ENCODE measurements around the gene PRKAG2. TPM values are rescaled to one million over a fixed set of nuclear protein-coding genes. Genes with fewer than 3 reads are reported as not detected.
A peak's percentile ranks its signal among the peaks of the same experiment; 100 is the strongest.

PRKAG2 gene
- polyA plus RNA-seq, 3 donors, result 29.2 to 59.8 (median 30.9) TPM

- no peaks in the 10 kb centered on the region for H3K79me2 ChIP-seq (ENCODE audit: insufficient read depth, low read length)
- DNase-seq, result no peak
- H3K27me3 Mint-ChIP-seq (ENCODE audit: low read depth in 3 of 3), result peaks cover 15 to 21% (median 20%) of the 10 kb centered on the region in 3 donors
- no peak overlapping the region for H3K27ac ChIP-seq (ENCODE audit: low read depth in 1 of 2, low read length in 2 of 2)
- peaks cover 4% of the 10 kb centered on the region for H4K20me1 ChIP-seq (ENCODE audit: insufficient read depth, low read length)
- H3K36me3 Mint-ChIP-seq, result peaks cover 12 to 19% of the 10 kb centered on the region in 2 donors
- H3K4me1 ChIP-seq (ENCODE audit: control insufficient read depth in 1 of 2, insufficient read depth in 2 of 2, low read length in 2 of 2), result no peaks in the 10 kb centered on the region
- no peak for TF ChIP-seq CTCF (IDR thresholded peaks at IDR 0.05)
- no peaks in the 10 kb centered on the region for H3K4me1 Mint-ChIP-seq
- H3K9me3 ChIP-seq (replicated peaks in 1 of 2; ENCODE audit: control insufficient read depth in 1 of 2, insufficient read depth in 1 of 2, low read length in 2 of 2), result no peaks in the 10 kb centered on the region
- no peak overlapping the region for H2AFZ ChIP-seq (ENCODE audit: insufficient read depth, low read depth, low read length, poor library complexity, severe bottlenecking)
- H3K27ac Mint-ChIP-seq, result peak overlapping the region in 2 of 7 donors; percentile 47 to 58
- peaks cover 6 to 15% of the 10 kb centered on the region in 2 donors for H3K36me3 ChIP-seq (replicated peaks in 1 of 2; ENCODE audit: control insufficient read depth in 1 of 2, insufficient read depth in 2 of 2, low read length in 2 of 2)
- no CpG with 5 or more reads among the region's 7 CpGs for WGBS (ENCODE audit: insufficient coverage)
- no peak overlapping the region for H3K9ac ChIP-seq (ENCODE audit: insufficient read depth, low read length, poor library complexity, severe bottlenecking)
- no peak overlapping the region for H3K4me3 ChIP-seq (replicated peaks in 1 of 3; ENCODE audit: low read depth in 2 of 3, low read length in 3 of 3)
- no peak overlapping the region for H3K4me3 Mint-ChIP-seq
- peaks cover 0 to 6% (median 4%) of the 10 kb centered on the region in 7 donors for H3K9me3 Mint-ChIP-seq
- intact Hi-C loops (cut with micrococcal nuclease), result no loop called here
- peaks cover 0 to 6% of the 10 kb centered on the region in 2 donors for H3K27me3 ChIP-seq (ENCODE audit: control insufficient read depth in 2 of 2, insufficient read depth in 2 of 2, low read length in 2 of 2)
- no peak overlapping the region for H3K4me2 ChIP-seq (replicated peaks; ENCODE audit: extremely low read depth, low read length, poor library complexity, severe bottlenecking)
These were observed 325.1 kb downstream of the PRKAG2 start for GRCh38 chr7:151551820-151552219.

- peaks cover 4% of the 10 kb centered on the region for H4K20me1 ChIP-seq (ENCODE audit: insufficient read depth, low read length)
- no peaks in the 10 kb centered on the region for H3K9me3 ChIP-seq (replicated peaks in 1 of 2; ENCODE audit: control insufficient read depth in 1 of 2, insufficient read depth in 1 of 2, low read length in 2 of 2)
- H3K4me3 ChIP-seq (replicated peaks in 1 of 3; ENCODE audit: low read depth in 2 of 3, low read length in 3 of 3), result no peak overlapping the region
- H3K9ac ChIP-seq (ENCODE audit: insufficient read depth, low read length, poor library complexity, severe bottlenecking), result no peak overlapping the region
- Mint-ChIP-seq H3K27ac (peak overlapping the region in 1 of 7 donors; percentile 46), H3K4me1 (no peaks in the 10 kb centered on the region), H3K4me3 (no peak overlapping the region), H3K27me3 (ENCODE audit: low read depth in 3 of 3) (peaks cover 15 to 29% (median 23%) of the 10 kb centered on the region in 3 donors), H3K9me3 (peaks cover 0 to 6% (median 4%) of the 10 kb centered on the region in 7 donors), H3K36me3 (peaks cover 3 to 8% of the 10 kb centered on the region in 2 donors)
- no peaks in the 10 kb centered on the region for H3K4me1 ChIP-seq (ENCODE audit: control insufficient read depth in 1 of 2, insufficient read depth in 2 of 2, low read length in 2 of 2)
- intact Hi-C loops (cut with micrococcal nuclease), result no loop called here
- no peak overlapping the region for H3K27ac ChIP-seq (ENCODE audit: low read depth in 1 of 2, low read length in 2 of 2)
- peaks cover 3 to 6% of the 10 kb centered on the region in 2 donors for H3K36me3 ChIP-seq (replicated peaks in 1 of 2; ENCODE audit: control insufficient read depth in 1 of 2, insufficient read depth in 2 of 2, low read length in 2 of 2)
- DNase-seq, result no peak
- no CpG with 5 or more reads among the region's 3 CpGs for WGBS (ENCODE audit: insufficient coverage)
- TF ChIP-seq CTCF (IDR thresholded peaks at IDR 0.05), result no peak
- peaks cover 0 to 6% of the 10 kb centered on the region in 2 donors for H3K27me3 ChIP-seq (ENCODE audit: control insufficient read depth in 2 of 2, insufficient read depth in 2 of 2, low read length in 2 of 2)
- H3K79me2 ChIP-seq (ENCODE audit: insufficient read depth, low read length), result no peaks in the 10 kb centered on the region
- no peak overlapping the region for H3K4me2 ChIP-seq (replicated peaks; ENCODE audit: extremely low read depth, low read length, poor library complexity, severe bottlenecking)
- H2AFZ ChIP-seq (ENCODE audit: insufficient read depth, low read depth, low read length, poor library complexity, severe bottlenecking), result no peak overlapping the region
These were observed 326.1 kb downstream of the PRKAG2 start for GRCh38 chr7:151550656-151551286.
